Testis (tissue), 5 donors: ENCODE results near the gene ZNF764. TPM values are rescaled to one million over a fixed set of nuclear protein-coding genes. Genes with fewer than 3 reads are reported as not detected.

Source experiments
- DNase-seq: peaks from one replicate; pipeline ENCODE4 v3.0.0-alpha.2; 2019
- H3K27ac ChIP-seq, 2 donors: fragments of 200-600 bp; sonication (generic); one replicate each; pipeline ENCODE4 v1.5.1; 2019
- H3K27me3 ChIP-seq: fragments of 200-600 bp; sonication (generic); one replicate; pipeline ENCODE4 v1.5.1; 2019
- H3K36me3 ChIP-seq: fragments of 200-600 bp; sonication (generic); one replicate; pipeline ENCODE4 v1.5.1; 2017; ENCODE audit warnings: low read depth; ENCODE audit errors: missing control alignments
- H3K4me1 ChIP-seq: fragments of 200-600 bp; sonication (generic); one replicate; pipeline ENCODE4 v1.5.1; 2019
- H3K4me3 ChIP-seq, 2 donors: fragments of 200-600 bp; sonication (generic); one replicate each; pipeline ENCODE4 v1.5.1; 2017 to 2019
- H3K9me3 ChIP-seq: fragments of 200-600 bp; sonication (generic); one replicate; pipeline ENCODE4 v1.5.1; 2017
- POLR2A ChIP-seq: fragments of 450-650 bp; IDR thresholded peaks from one replicate; pipeline ENCODE4 v1.6.1; 2017; ENCODE audit warnings: antibody characterized with exemption, mild to moderate bottlenecking, moderate library complexity
- WGBS, 2 donors: methylation state at CpG; one replicate each; pipeline ENCODE4 v1.1.5; 2018; 5-methylcytosine and 5-hydroxymethylcytosine counted together
- intact Hi-C: fragments of 100-400 bp; cut with DNase I; formaldehyde crosslinking; loops from one replicate; pipeline ENCODE4 v1.15.1; 2023; ENCODE audit warnings: low total_unique reads
- long read RNA-seq, 2 donors: transcript quantifications; one replicate each; lab custom pipeline, GENCODE V29; 2026
- polyA plus RNA-seq: library from polyadenylated mRNA; stranded (reverse); fragments of 350-450 nt; fragmentation: Illumina TruSeq; extraction: RNeasy Lipid Tissue Mini Kit (QIAGEN cat#74804); gene quantifications from one replicate; pipeline ENCODE4 v1.2.3, GENCODE V29; 2014; ENCODE audit warnings: low read depth, low replicate concordance; ENCODE audit not compliant: insufficient read depth
- total RNA-seq, 2 donors: library from RNA; depleted of rRNA; stranded (reverse); fragments of >200 nt; gene quantifications; one replicate each; pipeline ENCODE4 v1.2.3, GENCODE V29; 2016
- TF ChIP-seq, protein P1 (sequence below), 3 experiments: fragments of 450-650 bp in 2 of 3; fragments of 200-600 bp in 1 of 3; sonication (generic) in 1 of 3; IDR thresholded peaks; one replicate each; pipeline ENCODE4 v1.5.1; 2016 to 2019; ENCODE audit warnings: antibody characterized with exemption in 3 of 3, mild to moderate bottlenecking in 2 of 3, moderate library complexity in 1 of 3

The ZNF764 gene
- 10 to 100 TPM; 21.9 to 23.2 TPM for total RNA-seq
- 11.3 TPM for polyA plus RNA-seq
- long read RNA-seq, donor 1, transcript ZNF764-202 (3 exons, 2,970 nt) = major isoform, 6 of 8 reads
- long read RNA-seq, donor 1, partial matches to known transcripts = 0 of 8 reads
- long read RNA-seq, donor 1, other reads (novel, unspliced or antisense) = 0 of 8 reads
- long read RNA-seq, donor 2, transcript ZNF764-203 (2 exons, 949 nt) = major isoform, 5 of 6 reads
- long read RNA-seq, donor 2, partial matches to known transcripts = 0 of 6 reads
- long read RNA-seq, donor 2, other reads (novel, unspliced or antisense) = 0 of 6 reads

GRCh38 chr16:30557957-30558788, at the start of gene ZNF764:
Gene ZNF764 (minus strand): TSS chr16:30558374. CDS start chr16:30558182, 192 bp downstream.
- Histone ChIP-seq H3K27me3 (no peaks in the 10 kb centered on the region), H3K4me3 (peak within 1 kb of the TSS; percentile 84 to 85), H3K27ac (peak within 1 kb of the TSS; percentile 92 to 96), H3K9me3 (no peaks in the 10 kb centered on the region), H3K4me1 (peaks cover 17% of the 10 kb centered on the region), H3K36me3 (no peaks in the 10 kb centered on the region)
- peak; percentile 99 for DNase-seq
- no peak for TF ChIP-seq POLR2A
- TF ChIP-seq, protein P1, sequence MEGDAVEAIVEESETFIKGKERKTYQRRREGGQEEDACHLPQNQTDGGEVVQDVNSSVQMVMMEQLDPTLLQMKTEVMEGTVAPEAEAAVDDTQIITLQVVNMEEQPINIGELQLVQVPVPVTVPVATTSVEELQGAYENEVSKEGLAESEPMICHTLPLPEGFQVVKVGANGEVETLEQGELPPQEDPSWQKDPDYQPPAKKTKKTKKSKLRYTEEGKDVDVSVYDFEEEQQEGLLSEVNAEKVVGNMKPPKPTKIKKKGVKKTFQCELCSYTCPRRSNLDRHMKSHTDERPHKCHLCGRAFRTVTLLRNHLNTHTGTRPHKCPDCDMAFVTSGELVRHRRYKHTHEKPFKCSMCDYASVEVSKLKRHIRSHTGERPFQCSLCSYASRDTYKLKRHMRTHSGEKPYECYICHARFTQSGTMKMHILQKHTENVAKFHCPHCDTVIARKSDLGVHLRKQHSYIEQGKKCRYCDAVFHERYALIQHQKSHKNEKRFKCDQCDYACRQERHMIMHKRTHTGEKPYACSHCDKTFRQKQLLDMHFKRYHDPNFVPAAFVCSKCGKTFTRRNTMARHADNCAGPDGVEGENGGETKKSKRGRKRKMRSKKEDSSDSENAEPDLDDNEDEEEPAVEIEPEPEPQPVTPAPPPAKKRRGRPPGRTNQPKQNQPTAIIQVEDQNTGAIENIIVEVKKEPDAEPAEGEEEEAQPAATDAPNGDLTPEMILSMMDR (IDR thresholded peaks at IDR 0.05) = no peak
- 0 to 2% methylated on average over 9 to 55 of the region's 74 CpGs for WGBS, 2 donors
- intact Hi-C loops = no loop called here

DNA sequence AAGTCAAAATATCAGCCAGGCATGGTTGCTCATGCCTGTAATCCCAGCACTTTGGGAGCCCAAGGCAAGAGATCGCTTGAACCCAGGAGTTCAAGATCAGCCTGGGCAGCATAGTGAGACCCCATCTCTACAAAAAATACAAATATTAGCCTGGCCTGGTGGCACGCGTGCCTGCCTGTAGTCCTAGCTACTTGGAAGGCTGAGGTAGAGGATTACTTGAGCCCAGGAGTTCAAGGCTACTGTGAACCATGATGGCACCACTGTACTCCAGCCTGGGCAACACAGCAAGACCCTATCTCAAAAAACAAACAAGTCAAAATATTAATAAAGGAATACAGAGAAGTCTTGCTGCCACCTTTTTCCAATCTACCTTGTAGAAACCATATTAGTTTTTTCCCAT, 47.8 kb upstream of the ZNF764 start:
- 96 to 100% methylated on average over 3 of the region's 3 CpGs for WGBS, 2 donors
- no peaks in the 10 kb centered on the region for H3K27me3 ChIP-seq
- no peak overlapping the region for H3K4me3 ChIP-seq
- no peak overlapping the region for H3K27ac ChIP-seq
- H3K9me3 ChIP-seq = no peaks in the 10 kb centered on the region
- TF ChIP-seq, protein P1 (IDR thresholded peaks at IDR 0.05) = no peak
- no peak for TF ChIP-seq POLR2A
- no peaks in the 10 kb centered on the region for H3K36me3 ChIP-seq
- no peak for DNase-seq
- peaks cover 6% of the 10 kb centered on the region for H3K4me1 ChIP-seq
- intact Hi-C loops = no loop called here

DNA sequence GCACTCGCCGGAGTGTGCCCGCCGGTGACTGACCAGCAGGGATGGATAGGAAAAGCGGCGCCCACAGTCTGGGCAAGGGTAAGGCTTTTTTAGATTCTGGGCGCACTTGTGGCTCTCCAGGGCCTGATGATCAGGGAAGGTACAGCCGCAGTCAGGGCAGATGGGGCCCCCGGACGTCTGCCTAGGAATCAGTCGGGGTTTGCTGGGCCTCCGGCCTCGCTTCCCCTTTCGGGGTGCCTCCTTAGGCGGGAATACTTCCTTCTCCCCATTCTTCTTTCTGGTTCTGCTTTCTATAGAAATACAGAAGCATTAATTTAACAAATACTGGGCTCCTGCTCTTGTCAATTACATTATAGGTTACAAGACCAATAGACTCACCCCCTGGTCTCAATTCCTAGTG, 47.0 kb upstream of the ZNF764 start:
- no peak for DNase-seq
- peak overlapping the region in 1 of 2 donors; percentile 30 for H3K4me3 ChIP-seq
- H3K4me1 ChIP-seq = peaks cover 6% of the 10 kb centered on the region
- 75 to 78% methylated on average over 9 to 15 of the region's 15 CpGs for WGBS, 2 donors
- no peaks in the 10 kb centered on the region for H3K36me3 ChIP-seq
- TF ChIP-seq POLR2A = no peak
- TF ChIP-seq, protein P1 (IDR thresholded peaks at IDR 0.05) = no peak
- H3K27ac ChIP-seq = no peak overlapping the region
- no peaks in the 10 kb centered on the region for H3K27me3 ChIP-seq
- intact Hi-C loops = no loop called here
- H3K9me3 ChIP-seq = no peaks in the 10 kb centered on the region

GRCh38 chr16:30604316-30604947, 46.3 kb upstream of the ZNF764 start:
- H3K4me1 ChIP-seq = peaks cover 6% of the 10 kb centered on the region
- H3K9me3 ChIP-seq = no peaks in the 10 kb centered on the region
- H3K27ac ChIP-seq = no peak overlapping the region
- intact Hi-C loops = no loop called here
- WGBS, 2 donors = 83 to 88% methylated on average over 15 to 49 of the region's 49 CpGs
- H3K36me3 ChIP-seq = no peaks in the 10 kb centered on the region
- no peak for TF ChIP-seq POLR2A
- TF ChIP-seq, protein P1 (IDR thresholded peaks at IDR 0.05) = no peak
- peak overlapping the region in 1 of 2 donors; percentile 30 for H3K4me3 ChIP-seq
- H3K27me3 ChIP-seq = no peaks in the 10 kb centered on the region
- DNase-seq = no peak
